ENCODE measurements around the gene GRB10.

The GRB10 gene

DNA sequence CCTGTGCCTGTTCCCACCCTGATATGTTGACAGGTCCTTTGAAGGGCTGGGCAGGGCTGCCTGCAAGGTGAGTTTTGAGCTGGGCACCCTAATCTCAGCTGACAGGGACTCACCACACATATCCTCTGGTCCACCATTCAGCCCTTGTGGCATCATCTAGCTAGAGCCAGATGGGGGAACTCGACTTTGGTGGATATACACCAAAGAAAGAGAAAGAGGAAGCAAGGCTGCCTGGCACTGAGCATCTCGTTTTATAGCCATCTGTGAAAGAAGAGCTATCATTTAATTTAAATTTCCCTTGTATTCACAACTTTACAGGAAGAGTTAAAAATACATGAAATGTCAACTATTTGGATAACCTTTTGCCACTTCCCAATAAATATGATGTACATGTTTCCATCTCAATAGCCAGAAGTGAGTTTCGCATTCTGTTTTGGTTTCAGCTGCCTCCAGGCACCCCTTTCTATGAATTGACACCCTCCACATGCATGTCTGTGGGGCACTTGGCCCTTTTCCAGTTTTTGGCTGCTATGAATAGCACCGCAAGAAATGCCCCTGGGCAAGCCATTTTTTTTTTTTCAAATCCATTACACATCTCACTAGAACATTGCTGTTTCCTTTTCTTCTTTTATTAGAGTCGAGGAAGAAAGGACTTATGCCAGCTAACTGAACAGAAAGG lies 22.9 kb upstream of the GRB10 start:
- H3K4me3 ChIP-seq (ENCODE audit: low read length): no peak overlapping the region
- DNase-seq (ENCODE audit: low read depth, low spot score): no peak

DNA sequence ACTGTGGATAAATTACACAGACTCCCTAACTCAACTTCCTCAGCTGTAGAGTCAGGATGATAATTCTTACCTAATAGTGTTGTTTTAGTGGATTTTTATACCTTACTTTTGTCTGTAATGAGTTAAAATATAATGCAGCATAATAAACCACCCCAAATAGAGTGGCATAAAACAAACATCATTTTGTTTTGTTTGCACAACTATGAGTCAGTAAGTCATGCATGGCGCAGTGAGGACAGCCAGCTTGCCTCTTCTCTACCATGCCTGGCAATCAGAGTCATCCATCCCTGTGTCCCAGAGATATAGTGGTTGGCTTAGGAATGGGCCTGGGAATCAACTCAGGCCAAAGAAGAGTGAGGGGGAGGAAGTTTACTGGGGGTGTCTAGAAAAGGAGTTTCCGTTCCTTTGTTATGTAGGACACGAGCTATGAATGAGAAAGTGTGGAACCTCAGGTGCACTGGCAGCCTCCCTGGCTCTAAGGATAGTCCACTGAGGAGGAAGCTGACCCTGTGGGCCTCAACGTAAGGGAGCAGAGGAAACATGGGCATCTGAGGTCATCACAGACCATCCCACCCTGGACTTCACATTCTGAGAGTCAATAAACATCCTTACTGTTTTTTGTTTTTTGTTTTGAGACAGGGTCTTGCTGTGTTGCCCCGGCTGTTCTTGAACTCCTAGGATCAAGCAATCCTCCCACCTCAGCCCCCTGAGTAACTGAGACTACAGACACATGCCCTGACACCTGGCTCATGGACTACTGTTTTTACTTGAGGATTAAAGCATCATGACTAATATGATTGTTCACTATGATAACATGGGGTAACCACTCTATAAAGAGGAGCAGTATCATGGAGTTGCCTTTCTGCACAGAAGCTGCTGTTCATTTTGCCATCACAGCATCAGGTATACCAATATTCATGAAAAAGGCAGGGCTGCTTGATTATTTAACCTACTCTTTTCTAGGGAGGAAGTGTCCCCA lies 21.0 kb upstream of the GRB10 start:
- H3K4me3 ChIP-seq (ENCODE audit: low read length): no peak overlapping the region
- DNase-seq (ENCODE audit: low read depth, low spot score): no peak

DNA sequence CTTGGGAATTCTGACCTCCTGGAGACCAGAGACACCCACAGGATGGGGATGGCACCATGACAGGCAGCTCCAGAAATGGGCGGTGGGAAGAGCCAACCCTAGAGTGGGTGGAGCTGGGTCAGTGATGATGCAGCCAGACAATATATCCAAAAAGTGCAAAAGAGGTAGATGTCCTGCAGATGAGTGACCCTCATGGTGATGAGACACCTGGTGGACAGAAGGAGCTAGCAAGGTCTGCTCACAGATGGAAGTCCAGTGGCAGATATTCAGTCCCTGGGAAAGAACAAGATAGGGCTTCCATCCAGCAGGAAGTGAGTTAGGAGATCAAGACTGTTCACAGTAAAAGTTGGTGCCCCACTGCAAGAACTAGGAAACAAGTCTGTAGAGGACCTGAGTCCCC lies 19.2 kb upstream of the GRB10 start:
- no peak for DNase-seq (ENCODE audit: low read depth, low spot score)
- no peak overlapping the region for H3K4me3 ChIP-seq (ENCODE audit: low read length)

DNA sequence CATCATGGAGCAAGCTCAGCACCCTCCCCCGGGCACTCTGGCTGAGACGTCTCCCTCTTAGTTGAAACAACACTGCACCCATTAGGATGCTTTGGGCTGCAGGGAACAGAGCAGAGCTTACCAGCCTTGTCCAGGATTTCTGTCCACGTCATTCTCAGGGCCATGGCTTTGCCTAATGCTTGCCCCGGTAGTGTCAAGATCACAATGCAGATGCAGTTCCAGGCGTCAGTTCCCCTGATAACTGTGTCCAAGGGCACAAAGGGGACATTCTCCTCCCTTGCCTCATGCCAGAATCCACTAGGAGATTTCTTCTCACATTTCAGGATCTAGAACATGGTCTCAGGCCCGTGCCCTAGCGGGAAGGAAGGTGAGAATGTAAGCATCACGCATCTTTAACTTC lies 17.2 kb upstream of the GRB10 start:
- no peak for DNase-seq (ENCODE audit: low read depth, low spot score)
- H3K4me3 ChIP-seq (ENCODE audit: low read length): no peak overlapping the region

DNA sequence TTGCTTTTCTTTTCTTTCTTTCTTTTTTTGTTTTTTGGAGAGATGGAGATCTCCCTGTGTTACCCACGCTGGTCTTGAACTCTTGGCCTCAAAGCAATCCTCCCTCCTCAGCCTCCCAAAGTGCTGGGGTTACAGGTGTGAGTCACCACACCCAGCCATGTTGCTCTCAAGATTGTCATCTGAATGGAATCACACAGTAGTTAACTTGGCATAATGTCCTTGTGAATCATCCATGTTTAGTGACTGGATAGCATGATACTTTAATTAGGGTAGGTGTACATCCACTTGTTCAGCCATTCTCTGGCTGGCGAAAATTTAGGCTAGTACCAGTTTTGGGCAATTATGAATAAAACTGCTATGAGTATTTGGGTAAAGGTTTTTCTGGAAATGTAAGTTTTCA lies 15.4 kb upstream of the GRB10 start:
- DNase-seq (ENCODE audit: low read depth, low spot score): no peak
- H3K4me3 ChIP-seq (ENCODE audit: low read length): no peak overlapping the region

DNA sequence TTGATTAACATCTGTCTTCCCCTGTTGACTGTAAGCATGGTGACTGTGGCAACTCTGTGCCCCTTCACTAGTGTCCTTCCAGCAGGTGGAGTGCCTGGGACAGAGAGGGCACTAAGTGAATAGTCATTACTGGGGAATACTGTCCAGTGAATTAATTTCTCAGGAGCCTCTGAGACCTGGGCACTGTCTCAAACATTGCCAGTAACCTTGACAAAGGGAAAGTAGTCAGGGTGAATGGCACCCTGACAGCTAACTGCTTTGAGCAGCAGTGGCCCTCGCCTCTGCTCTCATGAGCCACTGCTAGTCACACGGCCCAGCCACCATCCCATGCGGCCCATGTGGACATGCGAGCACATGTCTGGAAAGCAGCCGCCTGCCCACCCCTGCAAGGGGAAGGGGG lies 13.1 kb upstream of the GRB10 start:
- H3K4me3 ChIP-seq (ENCODE audit: low read length): no peak overlapping the region
- DNase-seq (ENCODE audit: low read depth, low spot score): no peak

DNA sequence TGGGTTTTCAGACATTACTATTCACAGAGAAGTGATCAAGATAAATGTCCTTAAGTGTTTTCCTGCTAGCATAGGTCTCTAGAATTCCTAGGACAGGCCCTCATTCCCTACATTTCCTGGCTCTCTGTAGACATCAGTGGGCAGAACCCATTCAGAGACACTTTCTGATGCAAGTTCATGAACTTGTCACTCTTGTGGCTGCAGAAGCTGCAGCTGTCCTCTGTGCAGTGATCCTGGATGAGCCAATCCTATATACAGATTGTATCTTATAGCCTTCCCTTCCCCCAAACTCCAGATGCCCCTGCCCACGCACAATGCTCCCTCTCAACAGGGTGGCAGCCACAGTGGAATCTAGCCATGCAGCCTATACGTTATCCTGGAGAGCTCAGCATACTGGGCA lies 12.6 kb upstream of the GRB10 start:
- no peak overlapping the region for H3K4me3 ChIP-seq (ENCODE audit: low read length)
- no peak for DNase-seq (ENCODE audit: low read depth, low spot score)

DNA sequence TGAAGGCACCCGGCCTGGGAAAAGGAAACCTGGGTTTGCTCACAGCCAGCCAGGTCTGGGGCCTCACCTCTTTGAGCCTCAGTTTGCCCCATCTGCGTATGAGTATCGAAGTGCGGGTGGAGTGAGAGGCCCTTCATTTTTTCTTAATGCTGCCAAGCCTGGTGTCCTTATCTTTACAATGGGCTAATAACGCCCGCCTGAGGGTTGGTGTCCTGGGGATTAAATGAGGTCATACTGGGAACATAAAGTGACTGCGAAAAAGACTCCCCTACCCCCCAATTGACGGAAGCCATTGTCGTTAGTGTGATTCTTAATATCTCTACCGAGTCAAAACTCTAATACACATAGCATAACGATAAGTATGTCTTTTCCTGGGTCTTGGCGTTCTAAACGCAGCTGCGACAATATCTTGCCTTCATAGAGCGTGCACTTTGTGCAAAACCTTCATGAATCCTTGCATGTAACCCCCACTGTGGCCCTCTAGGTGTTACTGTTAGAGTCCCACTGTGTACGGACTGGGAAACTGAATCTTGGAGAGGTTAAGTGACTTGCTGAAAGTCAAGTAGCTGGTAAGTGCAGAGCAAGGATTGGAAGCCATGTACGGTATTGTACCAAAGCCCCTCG lies 11.4 kb upstream of the GRB10 start:
- H3K4me3 ChIP-seq (ENCODE audit: low read length): no peak overlapping the region
- no peak for DNase-seq (ENCODE audit: low read depth, low spot score)

DNA sequence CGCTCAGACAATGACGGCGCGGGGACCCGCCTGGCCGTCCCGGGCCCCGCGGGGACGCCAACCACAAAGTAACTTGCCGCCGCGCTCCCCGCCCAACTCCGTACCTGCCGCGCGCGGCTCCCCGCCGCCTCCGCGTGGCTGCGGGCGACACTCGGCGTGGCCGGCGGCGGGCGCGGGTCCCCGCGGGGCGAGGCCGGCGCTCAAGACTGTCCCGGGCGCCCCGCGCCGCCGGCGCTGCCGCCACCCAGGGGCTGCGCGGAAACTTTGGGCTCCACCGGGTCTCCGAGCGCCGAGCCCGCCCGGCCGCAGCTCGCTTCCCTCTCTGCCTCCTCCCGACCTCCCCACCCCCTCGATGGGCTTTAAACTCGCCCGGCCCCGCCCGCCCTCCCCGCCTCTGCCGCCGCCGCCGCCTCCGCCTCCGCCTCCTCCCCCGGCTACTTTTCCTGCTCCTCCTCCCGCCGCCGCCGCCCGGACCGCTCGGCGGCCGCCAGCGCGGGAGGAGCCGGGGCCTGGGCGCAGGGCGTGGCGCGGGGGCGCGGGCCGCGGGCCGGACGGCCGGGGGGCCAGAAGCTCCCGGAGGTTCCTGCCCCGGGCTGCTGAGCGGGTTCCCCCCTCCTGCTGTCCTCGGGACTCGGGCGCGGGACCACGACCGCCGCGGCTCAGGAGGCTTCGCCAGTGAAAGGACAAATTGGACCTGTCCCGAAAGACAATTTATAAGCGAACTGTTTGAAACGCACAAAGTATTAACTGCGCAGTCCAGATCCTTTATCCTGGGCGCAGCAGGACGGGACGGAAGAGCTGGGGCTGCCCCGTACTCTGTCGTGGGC lies 10.6 kb upstream of the GRB10 start:
- H3K4me3 ChIP-seq (ENCODE audit: low read length): peak overlapping the region; percentile 24
- no peak for DNase-seq (ENCODE audit: low read depth, low spot score)

DNA sequence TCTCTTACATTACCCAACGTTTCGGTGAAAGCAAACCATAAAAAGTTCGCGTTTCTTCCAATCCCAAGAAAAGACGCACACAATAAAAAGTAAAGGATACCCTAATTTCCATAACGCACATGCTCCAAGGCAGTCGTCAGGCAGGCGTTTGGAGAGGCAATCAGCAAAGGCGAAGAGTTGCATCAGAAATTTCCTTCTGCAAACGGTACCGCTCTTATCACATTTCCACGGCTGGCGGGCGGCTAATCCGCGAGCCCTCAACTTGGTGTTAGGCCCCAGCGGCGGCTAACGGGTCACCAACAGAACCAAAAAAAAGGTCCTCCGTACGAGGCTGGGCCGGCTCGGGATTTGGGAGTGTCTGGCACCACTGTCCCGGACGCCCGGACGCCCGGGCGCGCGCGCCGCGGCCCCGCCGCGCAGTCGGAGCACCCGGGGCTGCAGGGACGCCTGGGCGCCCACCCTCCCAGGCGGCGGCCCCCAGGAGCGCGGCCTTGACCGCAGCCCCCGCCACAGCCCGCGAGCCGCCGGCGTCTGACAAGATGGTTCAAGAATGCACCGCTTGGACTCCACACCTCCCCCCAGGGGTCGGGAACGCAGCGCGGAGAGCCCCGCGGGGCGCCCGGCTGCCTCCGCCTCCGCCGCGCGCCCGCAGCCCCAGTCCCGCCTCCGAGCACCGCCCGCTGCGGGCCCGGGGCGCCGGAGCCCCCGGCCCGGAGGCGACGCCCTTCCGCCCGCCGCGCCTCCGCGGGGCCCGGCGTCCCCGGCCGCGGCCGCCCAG lies 9.8 kb upstream of the GRB10 start:
- no peak for DNase-seq (ENCODE audit: low read depth, low spot score)
- H3K4me3 ChIP-seq (ENCODE audit: low read length): no peak overlapping the region

DNA sequence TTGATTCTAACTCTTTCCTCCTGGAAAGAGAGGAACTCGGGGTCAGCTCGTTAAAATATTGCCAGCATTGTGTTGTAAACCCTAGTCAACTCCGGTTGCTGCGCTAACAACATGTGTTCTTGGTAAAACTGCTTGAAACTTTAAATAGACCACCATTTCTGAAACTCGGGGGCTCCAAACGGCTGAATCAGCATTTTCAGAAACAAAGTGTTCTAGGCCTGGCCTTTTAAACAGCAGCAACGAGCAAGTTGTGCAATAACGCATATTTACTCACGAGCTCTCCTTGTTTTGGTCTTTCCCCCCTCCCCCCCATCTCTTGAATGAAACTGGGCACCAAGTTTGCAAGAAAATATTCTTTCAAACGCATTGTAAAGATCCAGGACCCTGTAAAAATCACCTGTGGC lies 9.2 kb upstream of the GRB10 start:
- DNase-seq (ENCODE audit: low read depth, low spot score): no peak
- H3K4me3 ChIP-seq (ENCODE audit: low read length): no peak overlapping the region

DNA sequence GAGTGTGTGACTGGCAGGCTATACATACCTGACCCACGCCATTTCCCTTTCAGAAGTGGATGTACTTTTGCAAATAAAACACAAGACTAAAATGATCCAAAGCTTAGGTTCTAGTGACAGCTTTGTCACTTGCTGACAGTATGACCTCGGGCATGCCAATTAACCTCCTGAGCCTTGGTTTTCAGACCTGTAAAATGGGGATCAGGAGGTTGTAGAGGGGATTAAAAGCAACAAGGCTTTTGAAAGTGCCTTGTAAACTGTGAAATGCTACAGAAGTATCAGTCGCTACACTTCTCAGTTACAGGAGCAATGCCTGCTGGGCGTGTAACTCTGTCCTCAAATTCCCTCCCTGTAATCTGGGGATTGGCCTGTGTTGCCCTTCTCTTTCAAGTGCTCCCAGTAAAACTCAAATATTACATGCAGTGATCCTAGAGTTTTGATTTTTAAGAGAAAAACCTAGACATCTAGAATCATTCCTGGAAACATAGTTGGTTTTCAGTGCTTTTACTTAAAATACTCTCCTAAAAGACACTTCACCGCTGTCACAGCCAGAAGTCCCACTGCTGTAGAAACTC lies 8.8 kb upstream of the GRB10 start:
- no peak for DNase-seq (ENCODE audit: low read depth, low spot score)
- no peak overlapping the region for H3K4me3 ChIP-seq (ENCODE audit: low read length)

DNA sequence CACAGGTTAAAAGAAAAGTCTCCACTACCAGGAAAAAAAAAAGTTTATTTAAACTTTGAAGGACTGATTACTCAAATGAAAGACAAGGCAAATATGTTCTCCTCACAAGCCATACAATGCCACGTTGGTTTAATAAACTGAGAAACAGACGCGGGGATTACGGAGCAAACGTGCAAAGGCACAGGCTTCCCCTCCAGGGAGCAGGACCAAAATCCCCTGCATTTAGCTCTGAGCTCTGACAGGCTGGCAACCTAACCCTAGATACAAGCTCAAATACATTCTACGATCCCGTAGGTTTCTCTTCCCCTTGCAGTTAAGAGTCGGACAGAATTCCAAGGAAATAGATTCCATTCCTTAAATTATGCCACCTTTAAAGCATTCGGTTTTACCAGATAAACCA lies 7.7 kb upstream of the GRB10 start:
- DNase-seq (ENCODE audit: low read depth, low spot score): no peak
- no peak overlapping the region for H3K4me3 ChIP-seq (ENCODE audit: low read length)

DNA sequence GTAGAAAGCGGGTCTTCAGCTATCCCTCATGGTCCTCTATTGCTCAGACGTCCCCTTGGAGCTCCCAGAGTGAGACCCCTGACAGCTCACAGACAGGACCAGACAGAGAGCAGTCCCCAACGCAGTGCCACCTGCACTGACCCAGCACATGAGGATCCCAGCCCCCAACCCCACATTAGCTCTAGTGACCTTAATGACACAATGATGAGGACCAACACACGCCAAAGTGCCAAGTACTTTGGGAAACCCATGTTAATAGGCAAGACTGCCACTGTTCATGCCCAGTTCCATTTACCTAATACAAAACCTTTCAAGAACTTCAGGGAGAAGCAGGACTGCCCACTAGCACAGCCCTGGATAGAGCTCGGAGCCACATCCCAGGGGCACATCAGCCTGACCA lies 5.7 kb upstream of the GRB10 start:
- DNase-seq (ENCODE audit: low read depth, low spot score): no peak

DNA sequence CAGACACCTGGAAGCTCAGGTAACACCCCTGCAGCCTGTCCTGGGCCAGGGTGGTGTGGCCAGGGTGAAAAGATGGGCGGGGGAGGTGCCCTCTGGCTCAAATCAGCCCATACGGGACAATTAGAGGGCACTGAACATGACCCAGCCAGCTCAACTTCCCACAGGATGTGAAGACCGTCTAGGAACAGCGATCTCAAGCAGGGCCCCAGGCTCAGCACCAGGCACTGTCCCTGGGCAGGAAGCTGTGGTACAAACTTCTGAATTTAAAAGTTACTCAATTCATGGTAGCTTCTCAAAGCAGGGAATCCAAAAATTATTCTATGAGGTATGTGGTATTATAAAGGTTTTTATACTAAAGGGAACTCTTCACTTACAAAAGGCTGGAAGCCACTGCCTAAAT lies 5.1 kb upstream of the GRB10 start:
- no peak overlapping the region for H3K4me3 ChIP-seq (ENCODE audit: low read length)
- no peak for DNase-seq (ENCODE audit: low read depth, low spot score)

More for the DNA sequence above, 5.7 kb upstream of the GRB10 start:
- no peak overlapping the region for H3K4me3 ChIP-seq (ENCODE audit: low read length)

DNA sequence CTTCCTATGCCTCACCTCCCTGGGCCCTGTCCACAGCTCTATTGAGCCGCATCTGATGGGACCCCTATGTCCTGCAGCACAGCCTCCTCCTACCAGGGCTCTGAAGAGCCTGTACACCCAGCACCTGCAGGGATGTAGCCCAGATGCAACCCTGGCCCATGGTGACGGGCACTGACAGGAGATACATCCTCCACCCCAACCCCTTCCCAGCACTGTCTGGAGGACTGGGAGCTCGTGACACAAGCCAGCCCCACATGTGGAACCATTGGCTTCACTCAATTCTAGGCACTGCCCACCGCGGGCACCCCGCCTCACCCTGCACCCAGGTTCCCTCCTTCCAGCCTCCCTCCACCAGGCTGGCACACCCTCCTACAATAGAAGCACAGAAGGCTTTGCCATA lies 2.6 kb upstream of the GRB10 start:
- no peak for DNase-seq (ENCODE audit: low read depth, low spot score)
- no peak overlapping the region for H3K4me3 ChIP-seq (ENCODE audit: low read length)

DNA sequence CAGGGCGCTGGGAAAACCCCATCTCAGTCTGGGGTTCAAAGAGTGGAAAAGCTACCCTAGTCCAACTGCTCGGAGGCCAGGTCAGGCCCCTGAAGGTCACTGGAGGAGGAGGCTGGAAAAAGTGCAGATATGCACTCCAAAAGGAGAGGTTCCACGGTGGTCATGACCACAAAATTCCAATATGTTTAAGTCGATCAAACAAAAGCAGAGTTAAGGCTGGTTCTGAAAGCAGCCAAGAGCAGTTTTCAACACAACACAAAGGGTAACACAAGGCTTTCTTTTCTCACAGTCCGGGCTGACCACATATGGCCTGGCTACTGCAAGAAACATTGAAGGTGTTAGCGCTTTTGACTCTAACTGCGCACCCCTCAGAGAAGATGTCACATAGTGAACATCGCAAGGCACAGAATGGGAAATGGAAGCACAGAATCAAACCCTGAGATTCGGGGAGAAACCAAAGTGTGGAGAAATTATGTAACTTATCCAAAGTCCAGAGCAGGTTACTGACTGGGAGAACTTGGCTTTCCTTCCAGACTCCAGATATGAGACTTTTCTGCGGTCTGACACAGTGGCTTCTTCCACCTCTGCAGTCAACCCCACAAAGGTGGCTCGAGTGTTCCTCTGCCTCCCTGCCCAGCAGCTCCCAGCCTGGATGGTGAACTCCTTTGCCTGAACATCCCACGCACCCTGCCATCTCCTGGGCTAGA lies 1.3 kb upstream of the GRB10 start:
- no peak for DNase-seq (ENCODE audit: low read depth, low spot score)
- no peak overlapping the region for H3K4me3 ChIP-seq (ENCODE audit: low read length)

DNA sequence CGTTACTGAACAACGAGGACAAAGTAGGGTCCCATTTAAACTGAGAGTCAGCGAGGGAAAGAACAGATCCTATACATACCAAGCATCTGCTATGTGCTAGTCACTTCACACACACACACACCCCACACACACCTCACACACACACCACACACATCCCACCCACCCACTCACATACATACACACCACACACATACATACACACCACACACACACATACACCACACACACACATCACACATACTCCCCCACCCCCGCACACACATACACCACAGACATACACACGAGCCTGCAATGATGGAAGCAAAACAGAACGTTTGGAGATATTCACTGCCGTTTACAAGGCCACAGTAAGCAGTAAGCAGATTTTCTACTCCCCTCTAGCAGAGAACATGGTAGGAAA lies 607 bp upstream of the GRB10 start:
- no peak overlapping the region for H3K4me3 ChIP-seq (ENCODE audit: low read length)
- DNase-seq (ENCODE audit: low read depth, low spot score): no peak
